IPS DF 4.7 (cell line): ENCODE measurements around the gene KRTAP9-9.
"Not testable (repeated sequence)": the region's sequence is repeated elsewhere in the genome, so short reads cannot be mapped to it uniquely, and the experiment has no call there.

Experiments used
- DNase-seq: peaks from one replicate; pipeline ENCODE4 v3.0.0-alpha.2; 2013; ENCODE audit warnings: low spot score; ENCODE audit errors: extremely low read depth

KRTAP9-9 gene

GRCh38 chr17:41264599-41264998, 9.4 kb downstream of the KRTAP9-9 start:
- no peak for DNase-seq

- no peak for DNase-seq
These were observed 9.9 kb downstream of the KRTAP9-9 start, which contains the start of gene KRTAP9-6 for GRCh38 chr17:41265078-41265477. KRTAP9-6 (plus strand) TSS chr17:41265378; CDS start chr17:41265378, 0 bp downstream.

- no peak for DNase-seq
These were observed 12.5 kb downstream of the KRTAP9-9 start for GRCh38 chr17:41267711-41268110.

- DNase-seq: not testable (repeated sequence)
These were observed 16.1 kb downstream of the KRTAP9-9 start for GRCh38 chr17:41271323-41271722.

- no peak for DNase-seq
These were observed 16.7 kb downstream of the KRTAP9-9 start for GRCh38 chr17:41271858-41272257.

- DNase-seq: not testable (repeated sequence)
These were observed 20.5 kb downstream of the KRTAP9-9 start, which contains the start of gene KRTAP9-7 for GRCh38 chr17:41275648-41276190. KRTAP9-7 (plus strand) TSS chr17:41275698; CDS start chr17:41275698, 0 bp downstream.

- DNase-seq: no peak
These were observed 23.2 kb downstream of the KRTAP9-9 start for GRCh38 chr17:41278176-41278955.

- DNase-seq: no peak
These were observed 28.9 kb downstream of the KRTAP9-9 start for GRCh38 chr17:41284043-41284442.

GRCh38 chr17:41284546-41284945, 29.4 kb downstream of the KRTAP9-9 start:
- DNase-seq: no peak

- DNase-seq: no peak
These were observed 31.9 kb downstream of the KRTAP9-9 start for GRCh38 chr17:41287050-41287449.

- no peak for DNase-seq
These were observed 38.8 kb downstream of the KRTAP9-9 start for GRCh38 chr17:41294016-41294415.

GRCh38 chr17:41296846-41297245, 41.7 kb downstream of the KRTAP9-9 start:
- DNase-seq: no peak

- DNase-seq: no peak
These were observed 43.4 kb downstream of the KRTAP9-9 start for GRCh38 chr17:41298458-41299135.

- DNase-seq: no peak
These were observed 46.1 kb downstream of the KRTAP9-9 start for GRCh38 chr17:41301204-41301790.

GRCh38 chr17:41301916-41302901, 47.0 kb downstream of the KRTAP9-9 start, which contains the start of gene KRTAP29-1:
KRTAP29-1 (minus strand) TSS chr17:41302851; CDS start chr17:41302851, 0 bp downstream.
- DNase-seq: no peak

- DNase-seq: no peak
These were observed 47.8 kb downstream of the KRTAP9-9 start for GRCh38 chr17:41302981-41303380.

- no peak for DNase-seq
These were observed 48.9 kb downstream of the KRTAP9-9 start for GRCh38 chr17:41304091-41304490.
